Renal pelvis (tissue), 4 donors: Measurements from ENCODE around the gene CD80. TPM values are rescaled to one million over a fixed set of nuclear protein-coding genes. Genes with fewer than 3 reads are reported as not detected.

Source experiments
- DNase-seq: peaks from one replicate; pipeline ENCODE4 v3.0.0-alpha.2; 2013
- polyA plus RNA-seq, 3 donors: library from polyadenylated mRNA; unstranded; fragments of 120-200 nt; gene quantifications; one replicate each; pipeline ENCODE4 v1.2.1, GENCODE V29; 2013; ENCODE audit not compliant: insufficient read length in 3 of 3

The CD80 gene
- polyA plus RNA-seq, 3 donors = 0.17 to 0.42 (median 0.30) TPM

DNA sequence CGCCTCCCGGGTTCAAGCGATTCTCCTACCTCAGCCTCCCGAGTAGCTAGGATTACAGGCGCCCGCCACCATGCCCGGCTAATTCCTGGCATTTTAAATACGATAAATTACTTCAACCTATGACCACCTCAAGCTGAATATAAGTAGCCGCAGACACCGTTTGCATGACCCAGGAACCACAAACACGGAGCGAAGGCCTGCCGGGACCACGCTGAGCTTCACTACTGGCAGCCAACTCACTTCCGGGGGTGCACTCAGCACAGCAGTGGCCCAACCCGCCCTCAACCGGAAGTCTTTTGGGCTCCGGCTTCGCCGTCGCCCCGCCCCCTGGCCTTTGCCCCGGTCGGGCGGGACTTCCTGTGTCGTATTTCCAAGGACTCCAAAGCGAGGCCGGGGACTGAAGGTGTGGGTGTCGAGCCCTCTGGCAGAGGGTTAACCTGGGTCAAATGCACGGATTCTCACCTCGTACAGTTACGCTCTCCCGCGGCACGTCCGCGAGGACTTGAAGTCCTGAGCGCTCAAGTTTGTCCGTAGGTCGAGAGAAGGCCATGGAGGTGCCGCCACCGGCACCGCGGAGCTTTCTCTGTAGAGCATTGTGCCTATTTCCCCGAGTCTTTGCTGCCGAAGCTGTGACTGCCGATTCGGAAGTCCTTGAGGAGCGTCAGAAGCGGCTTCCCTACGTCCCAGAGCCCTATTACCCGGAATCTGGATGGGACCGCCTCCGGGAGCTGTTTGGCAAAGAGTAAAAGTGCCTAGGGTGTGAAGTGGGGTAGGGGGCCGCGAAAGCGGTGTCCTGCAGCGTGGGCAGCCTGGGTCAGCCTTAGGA lies 61.0 kb downstream of the CD80 start, which contains the start of gene TIMMDC1:
TIMMDC1 (plus strand) TSS at position 362 of the 826 bp plus-strand sequence; CDS start at position 549, 187 bp downstream.
- DNase-seq = peak; percentile 97

DNA sequence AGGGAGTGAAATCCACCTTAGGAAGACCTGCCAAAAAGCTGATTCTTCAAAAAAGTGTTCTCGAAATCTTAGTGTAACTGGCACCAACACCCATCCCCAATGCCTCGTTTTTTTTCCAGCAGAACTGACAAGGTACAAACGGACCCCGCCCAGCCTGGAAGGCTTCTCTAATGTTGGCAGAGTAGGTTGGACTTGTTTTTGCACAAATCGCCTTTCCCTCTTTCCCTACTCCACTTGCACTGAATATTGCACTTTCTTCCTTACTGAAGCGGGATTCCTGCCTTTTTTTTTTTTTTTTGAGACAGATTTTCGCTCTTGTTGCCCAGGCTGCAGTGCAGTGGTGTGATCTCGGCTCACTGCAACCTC lies 61.6 kb downstream of the CD80 start:
- no peak for DNase-seq

DNA sequence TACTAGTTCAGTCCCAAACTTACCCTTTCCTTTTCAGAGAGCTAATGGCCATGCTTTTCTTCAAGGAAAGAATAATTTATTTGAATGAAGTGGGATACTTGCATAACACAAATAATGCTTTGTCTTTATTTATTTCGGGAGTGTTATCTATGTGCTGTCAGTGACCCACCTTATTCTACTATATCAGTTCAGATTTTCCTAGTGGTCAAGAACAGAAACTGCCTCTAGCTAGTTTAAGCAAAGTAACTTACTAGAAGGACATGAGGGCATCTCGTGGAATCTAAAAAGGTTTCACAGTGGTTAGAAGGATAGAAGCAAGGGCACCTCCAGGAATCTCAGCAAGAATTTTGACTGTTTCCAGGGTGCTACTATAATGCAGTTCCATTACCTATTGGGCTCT lies 64.8 kb downstream of the CD80 start:
- no peak for DNase-seq

DNA sequence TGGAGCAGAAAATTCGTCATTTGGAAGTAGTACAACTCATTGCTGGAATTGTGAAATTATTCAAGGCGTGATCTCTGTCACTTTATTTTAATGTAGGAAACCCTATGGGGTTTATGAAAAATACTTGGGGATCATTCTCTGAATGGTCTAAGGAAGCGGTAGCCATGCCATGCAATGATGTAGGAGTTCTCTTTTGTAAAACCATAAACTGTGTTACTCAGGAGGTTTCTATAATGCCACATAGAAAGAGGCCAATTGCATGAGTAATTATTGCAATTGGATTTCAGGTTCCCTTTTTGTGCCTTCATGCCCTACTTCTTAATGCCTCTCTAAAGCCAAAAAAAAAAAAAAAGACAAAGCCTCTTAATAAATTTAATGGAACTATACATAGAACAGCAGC lies 66.6 kb downstream of the CD80 start:
- DNase-seq = no peak

DNA sequence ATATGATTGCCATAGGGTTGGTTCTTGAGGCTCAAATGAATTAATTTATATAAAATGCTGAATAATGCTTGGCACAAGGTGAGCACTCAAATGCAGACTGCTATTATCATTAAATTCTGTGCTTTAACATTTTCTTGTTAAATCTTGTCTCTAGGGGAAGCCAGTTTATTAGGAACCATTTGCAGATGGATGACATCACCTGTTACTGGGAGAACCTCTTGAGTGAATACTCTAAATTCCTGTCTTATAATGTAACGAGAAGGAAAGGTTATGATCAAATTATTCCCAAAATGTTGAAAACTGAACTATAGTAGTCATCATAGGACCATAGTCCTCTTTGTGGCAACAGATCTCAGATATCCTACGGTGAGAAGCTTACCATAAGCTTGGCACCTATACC lies 67.3 kb downstream of the CD80 start:
- no peak for DNase-seq

DNA sequence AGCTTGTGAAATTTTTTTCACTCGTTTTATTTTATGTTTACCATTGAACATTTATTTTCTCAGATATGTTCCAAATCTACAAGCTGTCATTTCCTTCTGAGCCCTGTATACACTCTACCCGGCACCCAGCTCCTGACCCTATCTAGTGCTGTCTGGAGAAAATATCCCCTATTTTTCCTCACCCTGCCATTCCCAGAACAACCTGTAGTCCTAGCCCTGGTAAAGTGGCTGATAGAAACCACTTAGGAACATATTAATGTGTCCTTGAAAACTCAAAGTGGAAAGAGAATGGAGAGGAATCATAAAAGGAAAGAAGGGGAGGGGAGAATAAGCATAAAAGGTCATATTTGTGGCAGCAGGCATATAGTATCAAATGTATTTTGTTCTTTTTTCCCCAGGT lies 69.3 kb downstream of the CD80 start:
- no peak for DNase-seq

DNA sequence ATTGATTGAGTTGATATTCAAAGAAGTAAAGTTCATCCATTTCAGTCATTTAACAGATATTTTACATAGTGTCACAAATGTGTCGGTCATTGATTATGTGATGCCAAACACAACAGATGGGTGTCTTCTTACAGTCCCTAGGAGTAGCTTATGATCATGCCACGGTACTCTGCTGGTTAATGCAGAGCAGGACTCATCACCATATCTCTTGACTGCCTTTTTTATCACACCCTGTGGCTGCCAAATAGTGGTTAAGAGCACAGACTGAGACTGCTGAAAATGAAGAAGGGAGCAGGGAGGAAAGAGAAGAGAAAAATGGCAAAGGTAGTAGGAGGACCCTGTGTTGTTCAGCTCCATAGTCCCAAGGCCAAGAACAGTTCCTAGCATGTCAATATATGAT lies 73.9 kb downstream of the CD80 start:
- DNase-seq = no peak

DNA sequence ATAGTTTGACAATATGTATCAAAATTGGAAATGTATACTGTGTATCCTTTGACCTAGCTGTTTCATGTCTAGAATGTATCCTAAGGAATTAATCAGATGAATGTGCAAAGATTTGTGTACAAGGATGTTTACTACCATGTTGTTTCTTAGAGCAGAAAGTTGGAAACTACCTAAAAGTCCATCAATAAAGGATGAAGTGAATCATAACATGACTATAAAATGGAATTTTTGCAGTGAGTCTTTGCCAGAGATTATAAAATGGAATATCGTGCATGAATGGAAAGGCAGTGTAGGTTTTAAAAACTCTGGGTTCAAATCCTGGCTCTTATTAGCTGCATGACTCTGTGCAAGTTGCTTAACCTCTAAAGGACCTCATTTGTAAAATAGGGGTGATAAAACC lies 76.3 kb downstream of the CD80 start:
- DNase-seq = no peak

DNA sequence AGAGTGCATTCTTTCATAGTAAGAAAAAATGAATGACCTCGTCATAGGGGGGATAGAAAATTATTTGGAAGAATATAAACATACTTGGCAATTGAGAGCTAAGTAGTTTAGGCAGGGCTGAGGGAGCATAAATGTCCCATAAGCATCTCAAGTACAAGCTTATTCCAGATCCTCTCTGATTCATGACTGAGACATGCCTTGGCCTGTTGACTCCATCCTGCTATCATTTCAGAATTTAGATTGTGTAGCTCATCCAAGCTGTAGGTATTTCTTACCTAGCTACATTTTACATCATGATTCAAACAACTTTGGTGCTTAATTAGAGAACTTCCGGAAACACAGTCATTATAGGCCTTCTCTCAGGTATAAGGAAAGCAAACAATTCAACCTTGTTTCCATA lies 78.3 kb downstream of the CD80 start:
- DNase-seq = no peak

Other genes starting within 250 kb of the CD80 start
- gene TMEM39A, start 96.0 kb downstream of the CD80 start, polyA plus RNA-seq = 10 to 100 TPM; 50.0 to 62.2 (median 58.5) TPM
- gene POGLUT1, start 90.7 kb downstream of the CD80 start, polyA plus RNA-seq = 10 to 100 TPM; 24.0 to 33.4 (median 28.9) TPM
- gene TIMMDC1, start 61.1 kb downstream of the CD80 start, polyA plus RNA-seq = 100 to 1,000 TPM in 2 of 3 donors, 10 to 100 TPM in 1; 99.5 to 113 (median 105) TPM
- gene ADPRH, start 19.9 kb upstream of the CD80 start, polyA plus RNA-seq = 1 to 10 TPM; 6.1 to 7.1 (median 6.8) TPM
- gene PLA1A, start 38.3 kb upstream of the CD80 start, polyA plus RNA-seq = 1 to 10 TPM; 7.6 to 8.4 (median 8.0) TPM
- 10 to 100 TPM in 1 of 3 donors, 1 to 10 TPM in 2; 4.1 to 10.2 (median 6.2) TPM for gene POPDC2, start 101.0 kb upstream of the CD80 start, polyA plus RNA-seq
- gene COX17, start 117.8 kb upstream of the CD80 start, polyA plus RNA-seq = 10 to 100 TPM; 44.2 to 47.2 (median 45.0) TPM
- 10 to 100 TPM; 21.0 to 34.8 (median 28.0) TPM for gene CFAP91, start 143.4 kb upstream of the CD80 start, polyA plus RNA-seq
- 1 to 10 TPM in 2 of 3 donors, under 1 TPM in 1; 0.65 to 1.4 (median 1.2) TPM for gene NR1I2, start 222.5 kb upstream of the CD80 start, polyA plus RNA-seq